Natural killer cell (primary cell): ENCODE measurements around the gene FLVCR2. TPM values are rescaled to one million over a fixed set of nuclear protein-coding genes. Genes with fewer than 3 reads are reported as not detected.

Experiments
- ATAC-seq, 3 donors: fragments of 150-1000 bp in 2 of 3; fragments of 200-7000 bp in 1 of 3; cut with Tn5 transposase; 1 replicate in 1 of 3; 2 replicates in 2 of 3; pipeline ENCODE4 v1.10.0; 2021; ENCODE audit warnings: mild to moderate bottlenecking in 2 of 3, moderate library complexity in 2 of 3
- DNase-seq, 2 donors: peaks; one replicate each; pipeline versions ENCODE4 v3.0.0 to v3.0.0-alpha.2; 2013 to 2021; ENCODE audit warnings: mixed read lengths in 1 of 2
- H3K27ac ChIP-seq: one replicate; pipeline ENCODE4 v1.5.1; 2013; ENCODE audit warnings: mild to moderate bottlenecking, low read length
- H3K27me3 ChIP-seq: one replicate; pipeline ENCODE4 v1.6.1; 2013; ENCODE audit warnings: low read length; ENCODE audit not compliant: control insufficient read depth, insufficient read depth
- H3K36me3 ChIP-seq: one replicate; pipeline ENCODE4 v1.6.1; 2013; ENCODE audit warnings: low read length; ENCODE audit not compliant: control insufficient read depth, insufficient read depth
- H3K4me1 ChIP-seq: one replicate; pipeline ENCODE4 v1.6.1; 2013; ENCODE audit warnings: low read length; ENCODE audit not compliant: control insufficient read depth, insufficient read depth
- H3K4me3 ChIP-seq: one replicate; pipeline ENCODE4 v1.5.1; 2013; ENCODE audit warnings: low read length
- H3K9me3 ChIP-seq: one replicate; pipeline ENCODE4 v1.6.1; 2013; ENCODE audit warnings: low read length; ENCODE audit not compliant: control insufficient read depth, insufficient read depth
- H3K27ac Mint-ChIP-seq, 2 donors: one replicate each; pipeline ENCODE4 v1.8.0; 2022; ENCODE audit warnings: mild to moderate bottlenecking in 2 of 2, mixed read lengths in 2 of 2, moderate library complexity in 1 of 2
- H3K27me3 Mint-ChIP-seq, 2 donors: one replicate each; pipeline ENCODE4 v1.8.0; 2022; ENCODE audit warnings: low read depth in 2 of 2, mixed read lengths in 2 of 2
- H3K36me3 Mint-ChIP-seq: one replicate; pipeline ENCODE4 v1.8.0; 2022; ENCODE audit warnings: mixed read lengths
- H3K4me1 Mint-ChIP-seq, 2 donors: one replicate each; pipeline ENCODE4 v1.8.0; 2022; ENCODE audit warnings: mixed read lengths in 2 of 2
- H3K4me3 Mint-ChIP-seq: one replicate; pipeline ENCODE4 v1.8.0; 2022; ENCODE audit warnings: mild to moderate bottlenecking, moderate library complexity, mixed read lengths
- H3K9me3 Mint-ChIP-seq, 2 donors: one replicate each; pipeline ENCODE4 v1.8.0; 2022; ENCODE audit warnings: mixed read lengths in 2 of 2
- CTCF ChIP-seq: fragments of 200-600 bp; IDR thresholded peaks from one replicate; pipeline ENCODE4 v1.8.0; 2022; ENCODE audit warnings: antibody characterized with exemption
- WGBS: methylation state at CpG from one replicate; pipeline ENCODE4 v1.1.7; 2013; ENCODE audit warnings: missing lambda C conversion rate; ENCODE audit not compliant: insufficient coverage; 5-methylcytosine and 5-hydroxymethylcytosine counted together
- intact Hi-C: fragments of 100-400 bp; cut with micrococcal nuclease; formaldehyde crosslinking; loops from one replicate; pipeline ENCODE4 v1.14.2; 2022
- total RNA-seq, 4 donors: library from RNA; stranded (reverse); fragments of 120-200 nt in 1 of 4; gene quantifications; one replicate each; pipeline versions ENCODE4 v1.2.3 to v1.2.4, GENCODE V29; 2013 to 2022

FLVCR2 gene
- total RNA-seq, 3 donors from 2014 or later (not counting 1 experiment from before 2014, with no cell fraction given), result 1.4 to 4.8 (median 2.1) TPM

- no peaks in the 10 kb centered on the region for H3K36me3 ChIP-seq
- Mint-ChIP-seq H3K4me1 (peaks cover 20 to 22% of the 10 kb centered on the region in 2 donors), H3K27ac (no peak overlapping the region), H3K9me3 (no peaks in the 10 kb centered on the region), H3K27me3 (no peaks in the 10 kb centered on the region), H3K36me3 (no peaks in the 10 kb centered on the region), H3K4me3 (peak overlapping the region; percentile 95)
- peaks cover 16% of the 10 kb centered on the region for H3K4me1 ChIP-seq
- intact Hi-C loops, result loop anchor here (2.0 kb wide), 1 partner anchor 403 kb away; no protein-coding TSS in a partner anchor
- WGBS, result over 99% methylated on average over 3 of the region's 3 CpGs
- H3K9me3 ChIP-seq, result no peaks in the 10 kb centered on the region
- no peak for TF ChIP-seq CTCF
- H3K27ac ChIP-seq, result no peak overlapping the region
- H3K4me3 ChIP-seq, result no peak overlapping the region
- ATAC-seq, result no peak
- DNase-seq, result no peak
- H3K27me3 ChIP-seq, result no peaks in the 10 kb centered on the region
Observed at GRCh38 chr14:75579882-75580281, 1.5 kb downstream of the FLVCR2 start.

GRCh38 chr14:75587388-75587787 is 9.0 kb downstream of the FLVCR2 start:
- Mint-ChIP-seq H3K27me3 (no peaks in the 10 kb centered on the region), H3K36me3 (no peaks in the 10 kb centered on the region), H3K27ac (no peak overlapping the region), H3K4me3 (no peak overlapping the region), H3K4me1 (no peaks in the 10 kb centered on the region), H3K9me3 (no peaks in the 10 kb centered on the region)
- Histone ChIP-seq H3K27me3 (no peaks in the 10 kb centered on the region), H3K9me3 (no peaks in the 10 kb centered on the region), H3K4me3 (no peak overlapping the region), H3K27ac (no peak overlapping the region), H3K4me1 (no peaks in the 10 kb centered on the region), H3K36me3 (no peaks in the 10 kb centered on the region)
- intact Hi-C loops, result no loop called here
- ATAC-seq, result no peak
- TF ChIP-seq CTCF, result no peak
- DNase-seq, result no peak

GRCh38 chr14:75589931-75590330 is 11.5 kb downstream of the FLVCR2 start:
- no peaks in the 10 kb centered on the region for H3K27me3 Mint-ChIP-seq
- no peak for ATAC-seq
- no peak for TF ChIP-seq CTCF
- H3K4me1 Mint-ChIP-seq, result no peaks in the 10 kb centered on the region
- no peak overlapping the region for H3K4me3 ChIP-seq
- H3K27me3 ChIP-seq, result no peaks in the 10 kb centered on the region
- intact Hi-C loops, result no loop called here
- no peaks in the 10 kb centered on the region for H3K36me3 Mint-ChIP-seq
- H3K9me3 ChIP-seq, result no peaks in the 10 kb centered on the region
- no peak overlapping the region for H3K27ac Mint-ChIP-seq
- no peaks in the 10 kb centered on the region for H3K4me1 ChIP-seq
- no peak overlapping the region for H3K27ac ChIP-seq
- H3K36me3 ChIP-seq, result no peaks in the 10 kb centered on the region
- no peak overlapping the region for H3K4me3 Mint-ChIP-seq
- H3K9me3 Mint-ChIP-seq, result no peaks in the 10 kb centered on the region
- WGBS, result 89% methylated on average over 6 of the region's 6 CpGs
- no peak for DNase-seq

- no peaks in the 10 kb centered on the region for H3K4me1 ChIP-seq
- H3K27ac ChIP-seq, result no peak overlapping the region
- no peak overlapping the region for H3K27ac Mint-ChIP-seq
- H3K4me3 Mint-ChIP-seq, result no peak overlapping the region
- no peaks in the 10 kb centered on the region for H3K27me3 Mint-ChIP-seq
- WGBS, result 97% methylated on average over 1 of the region's 1 CpG
- no peaks in the 10 kb centered on the region for H3K9me3 Mint-ChIP-seq
- H3K27me3 ChIP-seq, result no peaks in the 10 kb centered on the region
- ATAC-seq (no peak), DNase-seq (no peak)
- intact Hi-C loops, result no loop called here
- H3K4me1 Mint-ChIP-seq, result no peaks in the 10 kb centered on the region
- H3K36me3 Mint-ChIP-seq, result no peaks in the 10 kb centered on the region
- no peak overlapping the region for H3K4me3 ChIP-seq
- no peaks in the 10 kb centered on the region for H3K9me3 ChIP-seq
- H3K36me3 ChIP-seq, result no peaks in the 10 kb centered on the region
- TF ChIP-seq CTCF, result no peak
Observed at GRCh38 chr14:75591331-75591946, 13.0 kb downstream of the FLVCR2 start.
